Measurements from ENCODE around the gene LIAS. TPM values are rescaled to one million over a fixed set of nuclear protein-coding genes. Genes with fewer than 3 reads are reported as not detected.

The LIAS gene
- total and polyA plus RNA-seq, 2 of the 13 experiments (the other 11 are each of a cell fraction or from before 2014, with no cell fraction given): 16.0 to 16.6 TPM

- TF ChIP-seq, protein P1, sequence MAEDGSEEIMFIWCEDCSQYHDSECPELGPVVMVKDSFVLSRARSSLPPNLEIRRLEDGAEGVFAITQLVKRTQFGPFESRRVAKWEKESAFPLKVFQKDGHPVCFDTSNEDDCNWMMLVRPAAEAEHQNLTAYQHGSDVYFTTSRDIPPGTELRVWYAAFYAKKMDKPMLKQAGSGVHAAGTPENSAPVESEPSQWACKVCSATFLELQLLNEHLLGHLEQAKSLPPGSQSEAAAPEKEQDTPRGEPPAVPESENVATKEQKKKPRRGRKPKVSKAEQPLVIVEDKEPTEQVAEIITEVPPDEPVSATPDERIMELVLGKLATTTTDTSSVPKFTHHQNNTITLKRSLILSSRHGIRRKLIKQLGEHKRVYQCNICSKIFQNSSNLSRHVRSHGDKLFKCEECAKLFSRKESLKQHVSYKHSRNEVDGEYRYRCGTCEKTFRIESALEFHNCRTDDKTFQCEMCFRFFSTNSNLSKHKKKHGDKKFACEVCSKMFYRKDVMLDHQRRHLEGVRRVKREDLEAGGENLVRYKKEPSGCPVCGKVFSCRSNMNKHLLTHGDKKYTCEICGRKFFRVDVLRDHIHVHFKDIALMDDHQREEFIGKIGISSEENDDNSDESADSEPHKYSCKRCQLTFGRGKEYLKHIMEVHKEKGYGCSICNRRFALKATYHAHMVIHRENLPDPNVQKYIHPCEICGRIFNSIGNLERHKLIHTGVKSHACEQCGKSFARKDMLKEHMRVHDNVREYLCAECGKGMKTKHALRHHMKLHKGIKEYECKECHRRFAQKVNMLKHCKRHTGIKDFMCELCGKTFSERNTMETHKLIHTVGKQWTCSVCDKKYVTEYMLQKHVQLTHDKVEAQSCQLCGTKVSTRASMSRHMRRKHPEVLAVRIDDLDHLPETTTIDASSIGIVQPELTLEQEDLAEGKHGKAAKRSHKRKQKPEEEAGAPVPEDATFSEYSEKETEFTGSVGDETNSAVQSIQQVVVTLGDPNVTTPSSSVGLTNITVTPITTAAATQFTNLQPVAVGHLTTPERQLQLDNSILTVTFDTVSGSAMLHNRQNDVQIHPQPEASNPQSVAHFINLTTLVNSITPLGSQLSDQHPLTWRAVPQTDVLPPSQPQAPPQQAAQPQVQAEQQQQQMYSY (CRISPR knock-in tag; IDR thresholded peaks at IDR 0.05): no peak
- no peak for TF ChIP-seq U2AF1 (optimal IDR thresholded peaks at IDR 0.05; ENCODE audit: low read depth, low read length)
- 0 out of 2 replicates have a peak, but pooled peaks have one; percentile 27 for TF ChIP-seq ZNF878 (CRISPR knock-in tag; IDR thresholded peaks at IDR 0.05)
- no peak for TF ChIP-seq RCOR2 (CRISPR knock-in tag; IDR thresholded peaks at IDR 0.05)
- no peak for TF ChIP-seq ZNF383 (CRISPR knock-in tag; IDR thresholded peaks at IDR 0.05; ENCODE audit: borderline replicate concordance)
- TF ChIP-seq SUZ12 (IDR thresholded peaks at IDR 0.05; ENCODE audit: low read depth, low read length): no peak
- TF ChIP-seq, protein P2, sequence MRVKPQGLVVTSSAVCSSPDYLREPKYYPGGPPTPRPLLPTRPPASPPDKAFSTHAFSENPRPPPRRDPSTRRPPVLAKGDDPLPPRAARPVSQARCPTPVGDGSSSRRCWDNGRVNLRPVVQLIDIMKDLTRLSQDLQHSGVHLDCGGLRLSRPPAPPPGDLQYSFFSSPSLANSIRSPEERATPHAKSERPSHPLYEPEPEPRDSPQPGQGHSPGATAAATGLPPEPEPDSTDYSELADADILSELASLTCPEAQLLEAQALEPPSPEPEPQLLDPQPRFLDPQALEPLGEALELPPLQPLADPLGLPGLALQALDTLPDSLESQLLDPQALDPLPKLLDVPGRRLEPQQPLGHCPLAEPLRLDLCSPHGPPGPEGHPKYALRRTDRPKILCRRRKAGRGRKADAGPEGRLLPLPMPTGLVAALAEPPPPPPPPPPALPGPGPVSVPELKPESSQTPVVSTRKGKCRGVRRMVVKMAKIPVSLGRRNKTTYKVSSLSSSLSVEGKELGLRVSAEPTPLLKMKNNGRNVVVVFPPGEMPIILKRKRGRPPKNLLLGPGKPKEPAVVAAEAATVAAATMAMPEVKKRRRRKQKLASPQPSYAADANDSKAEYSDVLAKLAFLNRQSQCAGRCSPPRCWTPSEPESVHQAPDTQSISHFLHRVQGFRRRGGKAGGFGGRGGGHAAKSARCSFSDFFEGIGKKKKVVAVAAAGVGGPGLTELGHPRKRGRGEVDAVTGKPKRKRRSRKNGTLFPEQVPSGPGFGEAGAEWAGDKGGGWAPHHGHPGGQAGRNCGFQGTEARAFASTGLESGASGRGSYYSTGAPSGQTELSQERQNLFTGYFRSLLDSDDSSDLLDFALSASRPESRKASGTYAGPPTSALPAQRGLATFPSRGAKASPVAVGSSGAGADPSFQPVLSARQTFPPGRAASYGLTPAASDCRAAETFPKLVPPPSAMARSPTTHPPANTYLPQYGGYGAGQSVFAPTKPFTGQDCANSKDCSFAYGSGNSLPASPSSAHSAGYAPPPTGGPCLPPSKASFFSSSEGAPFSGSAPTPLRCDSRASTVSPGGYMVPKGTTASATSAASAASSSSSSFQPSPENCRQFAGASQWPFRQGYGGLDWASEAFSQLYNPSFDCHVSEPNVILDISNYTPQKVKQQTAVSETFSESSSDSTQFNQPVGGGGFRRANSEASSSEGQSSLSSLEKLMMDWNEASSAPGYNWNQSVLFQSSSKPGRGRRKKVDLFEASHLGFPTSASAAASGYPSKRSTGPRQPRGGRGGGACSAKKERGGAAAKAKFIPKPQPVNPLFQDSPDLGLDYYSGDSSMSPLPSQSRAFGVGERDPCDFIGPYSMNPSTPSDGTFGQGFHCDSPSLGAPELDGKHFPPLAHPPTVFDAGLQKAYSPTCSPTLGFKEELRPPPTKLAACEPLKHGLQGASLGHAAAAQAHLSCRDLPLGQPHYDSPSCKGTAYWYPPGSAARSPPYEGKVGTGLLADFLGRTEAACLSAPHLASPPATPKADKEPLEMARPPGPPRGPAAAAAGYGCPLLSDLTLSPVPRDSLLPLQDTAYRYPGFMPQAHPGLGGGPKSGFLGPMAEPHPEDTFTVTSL (CRISPR knock-in tag; IDR thresholded peaks at IDR 0.05; ENCODE audit: borderline replicate concordance): no peak
Measured at GRCh38 chr4:39452153-39452859, 6.5 kb upstream of the LIAS start (continued).

Data from HepG2 (cell line).